Activated CD8-positive, alpha-beta memory T cell treated with anti-CD3 and anti-CD28 coated beads, Interleukin-2, amount 10 ng/mL, durations not matched to agents 7 days and 5 days (primary cell): Measurements from ENCODE around the gene GMDS. TPM values are rescaled to one million over a fixed set of nuclear protein-coding genes. Genes with fewer than 3 reads are reported as not detected.

Experiments
- ATAC-seq: fragments of 150-1000 bp; cut with Tn5 transposase; one replicate; pipeline ENCODE4 v1.10.0; 2021; ENCODE audit warnings: moderate library complexity
- CTCF ChIA-PET: fragments of 350-600 bp; sonication (Branson Sonifier 250); formaldehyde crosslinking; loops from one replicate; lab custom pipeline; 2021; ENCODE audit warnings: antibody characterized with exemption; lab: Charles Lee
- DNase-seq: peaks from one replicate; pipeline ENCODE4 v3.0.0-alpha.2; 2020
- H3K27ac Mint-ChIP-seq: one replicate; pipeline ENCODE4 v1.8.0; 2021; ENCODE audit warnings: mild to moderate bottlenecking, mixed read lengths
- H3K27me3 Mint-ChIP-seq: one replicate; pipeline ENCODE4 v1.8.0; 2021; ENCODE audit warnings: mixed read lengths
- H3K36me3 Mint-ChIP-seq: one replicate; pipeline ENCODE4 v1.8.0; 2021; ENCODE audit warnings: mild to moderate bottlenecking, mixed read lengths
- H3K4me1 Mint-ChIP-seq: one replicate; pipeline ENCODE4 v1.8.0; 2021; ENCODE audit warnings: mixed read lengths
- H3K4me3 Mint-ChIP-seq: one replicate; pipeline ENCODE4 v1.8.0; 2021; ENCODE audit warnings: mild to moderate bottlenecking, moderate library complexity, mixed read lengths
- H3K9me3 Mint-ChIP-seq: one replicate; pipeline ENCODE4 v1.8.0; 2022; ENCODE audit warnings: low read depth, mixed read lengths
- total RNA-seq, 2 experiments: library from RNA; stranded (reverse); gene quantifications; one replicate each; pipeline ENCODE4 v1.2.3, GENCODE V29; 2021

GMDS gene
- total RNA-seq, 2 experiments from 2014 or later: 28.2 to 36.9 TPM

- Mint-ChIP-seq H3K27ac (no peak overlapping the region), H3K4me1 (no peaks in the 10 kb centered on the region), H3K9me3 (no peaks in the 10 kb centered on the region), H3K4me3 (no peak overlapping the region), H3K27me3 (no peaks in the 10 kb centered on the region), H3K36me3 (peaks cover 3% of the 10 kb centered on the region)
- DNase-seq (no peak), ATAC-seq (no peak)
- CTCF ChIA-PET: interaction anchor here (0.7 kb wide), 1 partner anchor 12 kb away, joined by 3 read pairs; no protein-coding TSS in a partner anchor
Measured at GRCh38 chr6:2148748-2149147, 96.7 kb downstream of the GMDS start.

- ATAC-seq (no peak), DNase-seq (no peak)
- CTCF ChIA-PET: no interaction called here
- no peak overlapping the region for H3K4me3 Mint-ChIP-seq
- peaks cover 3% of the 10 kb centered on the region for H3K36me3 Mint-ChIP-seq
- no peak overlapping the region for H3K27ac Mint-ChIP-seq
- H3K27me3 Mint-ChIP-seq: no peaks in the 10 kb centered on the region
- H3K9me3 Mint-ChIP-seq: no peaks in the 10 kb centered on the region
- no peaks in the 10 kb centered on the region for H3K4me1 Mint-ChIP-seq
Measured at GRCh38 chr6:2147766-2148448, 97.5 kb downstream of the GMDS start.

GRCh38 chr6:2147261-2147660, 98.1 kb downstream of the GMDS start:
- no peak for ATAC-seq
- Mint-ChIP-seq H3K4me3 (no peak overlapping the region), H3K27ac (no peak overlapping the region), H3K27me3 (no peaks in the 10 kb centered on the region), H3K9me3 (no peaks in the 10 kb centered on the region), H3K4me1 (no peaks in the 10 kb centered on the region), H3K36me3 (peaks cover 3% of the 10 kb centered on the region)
- no peak for DNase-seq
- CTCF ChIA-PET: no interaction called here

GRCh38 chr6:2144210-2144609, 101.2 kb downstream of the GMDS start:
- Mint-ChIP-seq H3K36me3 (peaks cover 3% of the 10 kb centered on the region), H3K9me3 (no peaks in the 10 kb centered on the region), H3K27ac (no peak overlapping the region), H3K27me3 (no peaks in the 10 kb centered on the region), H3K4me3 (no peak overlapping the region), H3K4me1 (peaks cover 2% of the 10 kb centered on the region)
- CTCF ChIA-PET: no interaction called here
- no peak for DNase-seq
- no peak for ATAC-seq

GRCh38 chr6:2141644-2142290, 103.6 kb downstream of the GMDS start:
- CTCF ChIA-PET: no interaction called here
- Mint-ChIP-seq H3K27me3 (no peaks in the 10 kb centered on the region), H3K27ac (no peak overlapping the region), H3K36me3 (peaks cover 3% of the 10 kb centered on the region), H3K4me3 (no peak overlapping the region), H3K9me3 (no peaks in the 10 kb centered on the region), H3K4me1 (peaks cover 2% of the 10 kb centered on the region)
- DNase-seq: no peak
- no peak for ATAC-seq

- DNase-seq (no peak), ATAC-seq (no peak)
- Mint-ChIP-seq H3K27ac (no peak overlapping the region), H3K4me3 (no peak overlapping the region), H3K36me3 (no peaks in the 10 kb centered on the region), H3K9me3 (no peaks in the 10 kb centered on the region), H3K27me3 (no peaks in the 10 kb centered on the region), H3K4me1 (peaks cover 2% of the 10 kb centered on the region)
- CTCF ChIA-PET: no interaction called here
Measured at GRCh38 chr6:2140438-2141128, 104.8 kb downstream of the GMDS start.

- Mint-ChIP-seq H3K36me3 (no peaks in the 10 kb centered on the region), H3K9me3 (no peaks in the 10 kb centered on the region), H3K4me1 (no peaks in the 10 kb centered on the region), H3K27ac (no peak overlapping the region), H3K4me3 (no peak overlapping the region), H3K27me3 (no peaks in the 10 kb centered on the region)
- no peak for DNase-seq
- ATAC-seq: no peak
- CTCF ChIA-PET: interaction anchor here (1.2 kb wide), 1 partner anchor 31 kb away, joined by 3 read pairs; no protein-coding TSS in a partner anchor
Measured at GRCh38 chr6:2135401-2135800, 110.0 kb downstream of the GMDS start.

GRCh38 chr6:2134554-2134953, 110.9 kb downstream of the GMDS start:
- CTCF ChIA-PET: interaction anchor here (1.2 kb wide), 1 partner anchor 30 kb away, joined by 3 read pairs; no protein-coding TSS in a partner anchor
- DNase-seq: no peak
- Mint-ChIP-seq H3K4me1 (peaks cover 5% of the 10 kb centered on the region), H3K9me3 (no peaks in the 10 kb centered on the region), H3K36me3 (no peaks in the 10 kb centered on the region), H3K27ac (no peak overlapping the region), H3K27me3 (no peaks in the 10 kb centered on the region), H3K4me3 (no peak overlapping the region)
- no peak for ATAC-seq

GRCh38 chr6:2133716-2134310, 111.6 kb downstream of the GMDS start:
- Mint-ChIP-seq H3K4me1 (peaks cover 13% of the 10 kb centered on the region), H3K36me3 (no peaks in the 10 kb centered on the region), H3K4me3 (no peak overlapping the region), H3K27ac (no peak overlapping the region), H3K9me3 (no peaks in the 10 kb centered on the region), H3K27me3 (no peaks in the 10 kb centered on the region)
- DNase-seq: no peak
- no peak for ATAC-seq
- CTCF ChIA-PET: interaction anchor here (1.2 kb wide), 1 partner anchor 30 kb away, joined by 3 read pairs; no protein-coding TSS in a partner anchor

GRCh38 chr6:2132916-2133315, 112.5 kb downstream of the GMDS start:
- Mint-ChIP-seq H3K9me3 (no peaks in the 10 kb centered on the region), H3K36me3 (no peaks in the 10 kb centered on the region), H3K4me3 (no peak overlapping the region), H3K27me3 (no peaks in the 10 kb centered on the region), H3K27ac (no peak overlapping the region), H3K4me1 (peaks cover 19% of the 10 kb centered on the region)
- ATAC-seq: no peak
- DNase-seq: no peak
- CTCF ChIA-PET: no interaction called here

- ATAC-seq (no peak), DNase-seq (no peak)
- Mint-ChIP-seq H3K9me3 (no peaks in the 10 kb centered on the region), H3K4me3 (no peak overlapping the region), H3K27ac (no peak overlapping the region), H3K4me1 (peaks cover 23% of the 10 kb centered on the region), H3K36me3 (no peaks in the 10 kb centered on the region), H3K27me3 (no peaks in the 10 kb centered on the region)
- CTCF ChIA-PET: no interaction called here
Measured at GRCh38 chr6:2132416-2132815, 113.0 kb downstream of the GMDS start.

GRCh38 chr6:2129182-2129621, 116.2 kb downstream of the GMDS start:
- no peak overlapping the region for H3K27ac Mint-ChIP-seq
- no peaks in the 10 kb centered on the region for H3K9me3 Mint-ChIP-seq
- ATAC-seq: peak; percentile 47
- H3K4me1 Mint-ChIP-seq: peaks cover 26% of the 10 kb centered on the region
- peak; percentile 51 for DNase-seq
- H3K36me3 Mint-ChIP-seq: no peaks in the 10 kb centered on the region
- CTCF ChIA-PET: no interaction called here
- H3K4me3 Mint-ChIP-seq: no peak overlapping the region
- H3K27me3 Mint-ChIP-seq: no peaks in the 10 kb centered on the region

GRCh38 chr6:2127484-2127911, 117.9 kb downstream of the GMDS start:
- DNase-seq (peak; percentile 60), ATAC-seq (peak; percentile 86)
- Mint-ChIP-seq H3K27me3 (no peaks in the 10 kb centered on the region), H3K4me1 (peaks cover 26% of the 10 kb centered on the region), H3K4me3 (no peak overlapping the region), H3K36me3 (peaks cover 2% of the 10 kb centered on the region), H3K27ac (peak overlapping the region; percentile 6), H3K9me3 (no peaks in the 10 kb centered on the region)
- CTCF ChIA-PET: interaction anchor here (1.1 kb wide), 1 partner anchor 507 kb away, joined by 3 read pairs; no protein-coding TSS in a partner anchor
